Vagina (tissue), 2 donors: ENCODE data around the gene NPAS3. TPM values are rescaled to one million over a fixed set of nuclear protein-coding genes. Genes with fewer than 3 reads are reported as not detected.

ENCODE experiments used
- DNase-seq, 2 donors: peaks; one replicate each; pipeline ENCODE4 v3.0.0-alpha.2; 2017; ENCODE audit errors: extremely low spot score in 2 of 2
- H3K27ac ChIP-seq: fragments of 200-600 bp; sonication (generic); one replicate; pipeline ENCODE4 v1.5.1; 2019
- H3K27me3 ChIP-seq: fragments of 200-600 bp; sonication (generic); one replicate; pipeline ENCODE4 v1.5.1; 2019
- H3K36me3 ChIP-seq, 2 donors: fragments of 200-600 bp; sonication (generic); one replicate each; pipeline ENCODE4 v1.5.1; 2017 to 2019
- H3K4me1 ChIP-seq: fragments of 200-600 bp; sonication (generic); one replicate; pipeline ENCODE4 v1.5.1; 2019
- H3K4me3 ChIP-seq, 2 donors: fragments of 200-600 bp; sonication (generic); 1 replicate in 1 of 2; 2 replicates in 1 of 2; pipeline ENCODE4 v1.5.1; 2016 to 2019
- H3K9me3 ChIP-seq: fragments of 200-600 bp; sonication (generic); one replicate; pipeline ENCODE4 v1.5.1; 2019
- CTCF ChIP-seq, 3 experiments: fragments of 450-650 bp in 2 of 3; fragments of 200-600 bp in 1 of 3; sonication (generic) in 1 of 3; IDR thresholded peaks; one replicate each; pipeline ENCODE4 v1.5.1; 2017 to 2019; ENCODE audit warnings: antibody characterized with exemption in 3 of 3, mild to moderate bottlenecking in 2 of 3, moderate library complexity in 2 of 3
- POLR2A ChIP-seq, 2 donors: fragments of 450-650 bp; IDR thresholded peaks; one replicate each; pipeline ENCODE4 v1.6.1; 2017; ENCODE audit warnings: antibody characterized with exemption in 2 of 2, mild to moderate bottlenecking in 2 of 2, moderate library complexity in 2 of 2
- POLR2AphosphoS5 ChIP-seq, 2 donors: sonication (generic); formaldehyde crosslinking; IDR thresholded peaks; one replicate each; pipeline ENCODE4 v1.9.0; 2017; ENCODE audit warnings: antibody characterized with exemption in 2 of 2, mild to moderate bottlenecking in 2 of 2, low read depth in 1 of 2; ENCODE audit not compliant: insufficient read depth in 1 of 2
- intact Hi-C: fragments of 100-400 bp; cut with DNase I; formaldehyde crosslinking; loops from one replicate; pipeline ENCODE4 v1.15.1; 2023
- total RNA-seq: library from RNA; depleted of rRNA; stranded (reverse); fragments of >200 nt; gene quantifications from one replicate; pipeline ENCODE4 v1.2.3, GENCODE V29; 2016

The NPAS3 gene
- total RNA-seq, 1 donor from 2014 or later: 1.2 TPM

DNA sequence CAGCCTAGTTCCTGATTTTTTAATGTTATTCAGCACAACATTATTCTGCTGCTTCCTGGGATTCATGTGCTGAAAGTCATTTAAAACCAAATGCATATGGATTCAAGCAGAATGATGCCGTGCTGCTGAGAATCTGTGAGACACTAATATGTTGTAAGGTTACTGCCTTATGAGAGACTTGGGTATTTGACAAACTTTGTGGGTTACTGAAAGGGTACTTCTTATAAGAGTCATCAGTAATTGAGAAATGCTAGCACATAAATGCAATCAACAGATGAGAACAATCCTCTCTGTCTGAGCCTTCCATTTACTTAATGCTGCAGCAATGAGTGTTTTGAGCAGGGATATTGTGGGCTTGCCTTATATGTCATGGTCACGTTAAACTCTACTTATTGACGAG lies 175.7 kb downstream of the NPAS3 start:
- Histone ChIP-seq H3K9me3 (no peaks in the 10 kb centered on the region), H3K27me3 (no peaks in the 10 kb centered on the region), H3K4me1 (no peaks in the 10 kb centered on the region), H3K36me3 (no peaks in the 10 kb centered on the region), H3K4me3 (no peak overlapping the region), H3K27ac (no peak overlapping the region)
- intact Hi-C loops: no loop called here
- no peak for DNase-seq
- TF ChIP-seq POLR2A (IDR thresholded peaks at IDR 0.05) (no peak), POLR2AphosphoS5 (IDR thresholded peaks at IDR 0.05; ENCODE audit: insufficient read depth in 1 of 2, low read depth in 1 of 2) (no peak), CTCF (IDR thresholded peaks at IDR 0.05) (no peak)

DNA sequence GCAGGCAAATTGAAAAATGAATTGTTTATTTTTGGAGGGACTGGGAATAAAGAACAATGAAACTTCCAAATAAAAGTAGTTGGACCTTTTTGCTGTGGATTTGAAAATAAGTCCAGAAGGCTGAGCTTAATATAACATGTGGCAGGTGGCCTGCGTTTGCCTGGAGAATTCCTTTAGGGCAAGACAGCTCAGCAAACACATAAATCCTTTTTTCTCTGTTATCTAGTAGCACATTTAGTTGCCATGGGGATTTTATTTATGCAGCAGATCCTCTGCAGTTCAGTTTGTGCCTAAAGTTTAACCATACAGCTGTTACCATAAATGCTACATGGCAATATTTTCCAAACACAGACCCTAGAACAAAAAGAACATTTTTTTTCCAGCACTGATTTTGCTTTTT lies 180.0 kb downstream of the NPAS3 start:
- H3K9me3 ChIP-seq: no peaks in the 10 kb centered on the region
- intact Hi-C loops: loop anchor here (5.0 kb wide), 1 partner anchor 739 kb away; no protein-coding TSS in a partner anchor
- H3K4me3 ChIP-seq: no peak overlapping the region

DNA sequence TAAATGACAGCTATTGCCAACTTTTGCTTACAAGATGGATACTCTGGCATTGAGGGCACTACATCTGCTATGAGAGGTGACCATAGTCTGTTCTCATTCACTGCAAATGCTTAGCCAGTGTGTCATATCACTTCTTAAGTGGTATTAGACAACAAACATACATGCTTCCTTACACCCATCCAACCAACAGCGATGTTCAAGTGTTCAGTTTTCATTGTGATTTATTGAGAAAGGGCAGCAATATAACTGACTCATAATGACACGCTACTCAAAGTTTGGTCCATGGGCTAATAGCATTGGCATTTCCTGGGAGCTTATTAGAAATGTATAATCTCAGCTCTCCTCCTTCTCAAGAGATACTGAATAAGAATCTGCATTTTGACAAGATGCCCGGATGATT lies 181.7 kb downstream of the NPAS3 start:
- intact Hi-C loops: no loop called here
- no peaks in the 10 kb centered on the region for H3K36me3 ChIP-seq
- no peaks in the 10 kb centered on the region for H3K27me3 ChIP-seq
- no peaks in the 10 kb centered on the region for H3K9me3 ChIP-seq
- H3K27ac ChIP-seq: no peak overlapping the region
- no peak for DNase-seq
- H3K4me1 ChIP-seq: no peaks in the 10 kb centered on the region
- no peak for TF ChIP-seq POLR2A (IDR thresholded peaks at IDR 0.05)
- TF ChIP-seq CTCF (IDR thresholded peaks at IDR 0.05): no peak
- TF ChIP-seq POLR2AphosphoS5 (IDR thresholded peaks at IDR 0.05; ENCODE audit: insufficient read depth in 1 of 2, low read depth in 1 of 2): no peak
- no peak overlapping the region for H3K4me3 ChIP-seq

More for the DNA sequence above, 180.0 kb downstream of the NPAS3 start:
- Histone ChIP-seq H3K4me1 (no peaks in the 10 kb centered on the region), H3K27ac (no peak overlapping the region), H3K27me3 (no peaks in the 10 kb centered on the region), H3K36me3 (no peaks in the 10 kb centered on the region)
- DNase-seq: no peak
- TF ChIP-seq POLR2A (IDR thresholded peaks at IDR 0.05) (no peak), CTCF (IDR thresholded peaks at IDR 0.05) (no peak), POLR2AphosphoS5 (IDR thresholded peaks at IDR 0.05; ENCODE audit: insufficient read depth in 1 of 2, low read depth in 1 of 2) (no peak)

GRCh38 chr14:33120966-33121365 lies 182.3 kb downstream of the NPAS3 start:
- no peaks in the 10 kb centered on the region for H3K27me3 ChIP-seq
- intact Hi-C loops: no loop called here
- TF ChIP-seq CTCF (IDR thresholded peaks at IDR 0.05): no peak
- TF ChIP-seq POLR2AphosphoS5 (IDR thresholded peaks at IDR 0.05; ENCODE audit: insufficient read depth in 1 of 2, low read depth in 1 of 2): no peak
- no peak for TF ChIP-seq POLR2A (IDR thresholded peaks at IDR 0.05)
- no peak overlapping the region for H3K27ac ChIP-seq
- no peaks in the 10 kb centered on the region for H3K4me1 ChIP-seq
- no peak for DNase-seq
- no peak overlapping the region for H3K4me3 ChIP-seq
- no peaks in the 10 kb centered on the region for H3K36me3 ChIP-seq
- H3K9me3 ChIP-seq: no peaks in the 10 kb centered on the region

- no peak for TF ChIP-seq CTCF (IDR thresholded peaks at IDR 0.05)
- no peak for TF ChIP-seq POLR2AphosphoS5 (IDR thresholded peaks at IDR 0.05; ENCODE audit: insufficient read depth in 1 of 2, low read depth in 1 of 2)
- TF ChIP-seq POLR2A (IDR thresholded peaks at IDR 0.05): no peak
- Histone ChIP-seq H3K9me3 (no peaks in the 10 kb centered on the region), H3K36me3 (no peaks in the 10 kb centered on the region), H3K4me3 (no peak overlapping the region), H3K27ac (no peak overlapping the region), H3K27me3 (no peaks in the 10 kb centered on the region), H3K4me1 (no peaks in the 10 kb centered on the region)
- intact Hi-C loops: no loop called here
- DNase-seq: no peak
These were observed 184.6 kb downstream of the NPAS3 start for GRCh38 chr14:33123281-33123680.
